Activated CD4-positive, alpha-beta memory T cell treated with anti-CD3 and anti-CD28 coated beads, Interleukin-2, amount 10 ng/mL, durations not matched to agents 7 days and 5 days (primary cell): ENCODE data around the gene GNG10. TPM values are rescaled to one million over a fixed set of nuclear protein-coding genes. Genes with fewer than 3 reads are reported as not detected.
"Not testable (repeated sequence)": the region's sequence is repeated elsewhere in the genome, so short reads cannot be mapped to it uniquely, and the experiment has no call there.

ENCODE experiments used
- CTCF ChIA-PET: fragments of 350-600 bp; sonication (Branson Sonifier 250); formaldehyde crosslinking; loops from one replicate; lab custom pipeline; 2021; ENCODE audit warnings: antibody characterized with exemption, inconsistent platforms; lab: Charles Lee
- POLR2A ChIA-PET: fragments of 350-600 bp; sonication (Branson Sonifier 250); formaldehyde crosslinking; loops from one replicate; lab custom pipeline; 2021; ENCODE audit warnings: antibody characterized with exemption; lab: Charles Lee
- DNase-seq: peaks from one replicate; pipeline ENCODE4 v3.0.0-alpha.2; 2020
- H3K27ac Mint-ChIP-seq: one replicate; pipeline ENCODE4 v1.8.0; 2021; ENCODE audit warnings: mild to moderate bottlenecking, mixed read lengths
- H3K27me3 Mint-ChIP-seq: one replicate; pipeline ENCODE4 v1.8.0; 2021; ENCODE audit warnings: mixed read lengths
- H3K36me3 Mint-ChIP-seq: one replicate; pipeline ENCODE4 v1.8.0; 2021; ENCODE audit warnings: low read depth, mixed read lengths
- H3K4me1 Mint-ChIP-seq: one replicate; pipeline ENCODE4 v1.8.0; 2021; ENCODE audit warnings: mixed read lengths
- H3K4me3 Mint-ChIP-seq: one replicate; pipeline ENCODE4 v1.8.0; 2021; ENCODE audit warnings: mild to moderate bottlenecking, mixed read lengths
- H3K9me3 Mint-ChIP-seq: one replicate; pipeline ENCODE4 v1.8.0; 2021; ENCODE audit warnings: mixed read lengths
- total RNA-seq, 2 experiments: library from RNA; stranded (reverse); gene quantifications; one replicate each; pipeline ENCODE4 v1.2.3, GENCODE V29; 2021

The GNG10 gene
- total RNA-seq, 2 experiments from 2014 or later: 22.2 to 23.8 TPM

DNA sequence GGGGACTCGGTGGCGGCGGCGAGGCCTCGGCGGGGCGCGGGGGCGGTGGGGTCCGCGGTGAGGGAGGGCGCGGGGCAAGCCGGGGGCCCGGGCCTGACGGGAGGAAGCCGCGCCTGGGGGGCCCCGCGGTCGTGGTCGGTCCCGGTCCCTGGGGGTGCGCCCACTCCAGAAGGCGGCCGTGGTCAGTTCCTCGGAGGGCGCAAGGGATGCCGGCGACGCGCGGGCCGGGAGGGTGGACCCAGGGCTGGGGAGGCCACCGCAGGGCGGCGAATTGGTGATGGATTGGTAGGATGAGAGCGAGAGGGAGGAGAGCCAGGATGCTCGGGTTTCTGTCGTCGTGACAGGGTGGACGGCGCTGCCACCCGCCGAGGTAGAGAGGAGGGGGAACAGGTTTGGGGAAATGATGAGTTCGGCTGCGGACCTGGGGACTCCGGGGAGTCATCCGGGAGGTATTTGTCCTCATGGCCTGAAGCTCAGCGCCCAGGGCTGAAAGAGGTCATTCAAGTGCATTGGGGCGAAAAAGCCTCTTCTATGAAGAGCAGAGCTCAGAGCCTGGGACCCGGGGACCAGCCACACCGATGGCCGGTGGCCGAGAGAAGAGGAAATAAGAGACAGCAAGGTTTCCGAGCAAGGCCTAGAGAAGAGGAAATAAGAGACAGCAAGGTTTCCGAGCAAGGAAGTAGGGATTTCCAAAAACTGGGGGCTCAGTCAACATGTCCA is 557 bp downstream of the GNG10 start:
- peak; percentile 44 for DNase-seq
- Mint-ChIP-seq H3K9me3 (no peaks in the 10 kb centered on the region), H3K4me3 (peak overlapping the region; percentile 98), H3K27ac (peak overlapping the region; percentile 85), H3K36me3 (peaks cover 32% of the 10 kb centered on the region), H3K4me1 (peaks cover 29% of the 10 kb centered on the region), H3K27me3 (no peaks in the 10 kb centered on the region)
- ChIA-PET CTCF (interaction anchor here (1.2 kb wide), 1 partner anchor 31 kb away, joined by 4 read pairs; the partner anchor contains the start of gene DNAJC25), POLR2A (interaction anchor here (0.6 to 2.3 kb wide), 10 partner anchors 10 to 1413 kb away, joined by 3 to 35 read pairs (median 4); partner anchors contain the start of genes DNAJC25, INIP and PTBP3)

DNA sequence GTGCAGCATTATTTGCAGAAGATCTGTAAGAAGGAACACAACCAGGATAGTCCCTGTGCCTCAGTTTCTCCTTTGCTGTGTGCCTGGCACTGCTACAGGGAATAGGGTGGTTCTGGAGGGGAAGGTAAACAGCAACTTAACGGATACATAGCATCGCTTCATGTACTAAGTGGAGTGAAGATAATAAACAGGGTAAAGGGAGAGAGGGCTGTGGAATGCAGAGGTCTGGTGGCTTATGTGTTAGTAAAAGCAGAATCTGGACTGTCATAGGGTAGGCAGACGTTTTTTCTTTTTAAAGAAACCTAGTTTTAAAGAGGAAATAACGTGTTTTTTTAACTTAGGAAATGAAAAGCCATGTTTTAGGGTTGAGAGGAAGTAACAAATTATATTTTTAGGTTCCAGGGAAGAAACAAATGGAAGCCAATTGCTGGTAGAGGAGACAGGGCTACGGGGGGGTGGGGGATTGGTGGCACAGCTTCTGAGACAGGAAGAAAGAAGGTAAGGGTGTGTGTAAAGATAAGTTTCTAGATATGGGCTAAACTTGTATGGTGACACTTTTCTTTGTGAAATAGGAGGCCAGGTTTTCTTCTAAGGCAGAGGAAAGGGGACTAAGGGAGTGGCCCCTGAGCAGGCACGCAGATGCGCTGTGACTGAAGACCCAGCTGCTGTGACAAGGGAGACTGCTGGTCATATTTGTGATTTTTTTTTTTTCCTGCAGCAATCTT is 1.3 kb downstream of the GNG10 start:
- Mint-ChIP-seq H3K27ac (peak overlapping the region; percentile 85), H3K9me3 (no peaks in the 10 kb centered on the region), H3K27me3 (no peaks in the 10 kb centered on the region), H3K4me3 (peak overlapping the region; percentile 98), H3K36me3 (peaks cover 39% of the 10 kb centered on the region), H3K4me1 (peaks cover 29% of the 10 kb centered on the region)
- ChIA-PET CTCF (interaction anchor here (1.2 kb wide), 1 partner anchor 31 kb away, joined by 4 read pairs; the partner anchor contains the start of gene DNAJC25), POLR2A (interaction anchor here (0.6 to 2.3 kb wide), 7 partner anchors 11 to 1414 kb away, joined by 3 to 35 read pairs (median 4); partner anchors contain the start of gene DNAJC25)
- peak; percentile 38 for DNase-seq

DNA sequence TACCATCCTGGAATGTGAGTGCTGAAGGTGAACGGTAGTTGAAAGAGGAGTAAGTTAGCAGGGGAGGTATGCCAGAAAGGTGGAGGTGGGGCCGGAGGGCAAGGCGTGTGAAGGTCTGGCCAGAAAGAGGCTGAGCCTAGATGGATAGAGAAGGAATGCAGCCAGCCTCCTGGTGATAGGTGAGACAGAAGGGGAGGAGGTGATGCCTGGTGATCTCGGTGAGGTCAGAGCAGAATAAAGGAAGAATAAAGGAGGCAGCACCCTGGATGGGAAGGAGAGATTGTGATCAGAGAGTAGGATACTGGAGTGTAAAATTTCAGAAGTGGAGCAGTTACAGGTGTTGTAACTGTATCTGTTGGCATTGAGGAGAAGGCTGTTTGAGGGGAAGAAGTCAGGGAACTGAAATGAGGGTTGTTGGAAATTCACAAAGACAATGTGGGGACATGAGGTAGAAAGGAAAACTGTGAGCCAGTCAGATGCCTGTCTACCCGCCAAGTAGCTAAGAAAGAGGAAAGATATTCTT is 2.0 kb downstream of the GNG10 start:
- no peaks in the 10 kb centered on the region for H3K27me3 Mint-ChIP-seq
- no peak for DNase-seq
- peak overlapping the region; percentile 85 for H3K27ac Mint-ChIP-seq
- ChIA-PET POLR2A (interaction anchor here (0.6 to 1.8 kb wide), 3 partner anchors 11 to 469 kb away, joined by 3 to 5 read pairs (median 3); no protein-coding TSS in a partner anchor), CTCF (no interaction called here)
- H3K4me3 Mint-ChIP-seq: peak overlapping the region; percentile 98
- peaks cover 40% of the 10 kb centered on the region for H3K36me3 Mint-ChIP-seq
- no peaks in the 10 kb centered on the region for H3K9me3 Mint-ChIP-seq
- peaks cover 29% of the 10 kb centered on the region for H3K4me1 Mint-ChIP-seq

DNA sequence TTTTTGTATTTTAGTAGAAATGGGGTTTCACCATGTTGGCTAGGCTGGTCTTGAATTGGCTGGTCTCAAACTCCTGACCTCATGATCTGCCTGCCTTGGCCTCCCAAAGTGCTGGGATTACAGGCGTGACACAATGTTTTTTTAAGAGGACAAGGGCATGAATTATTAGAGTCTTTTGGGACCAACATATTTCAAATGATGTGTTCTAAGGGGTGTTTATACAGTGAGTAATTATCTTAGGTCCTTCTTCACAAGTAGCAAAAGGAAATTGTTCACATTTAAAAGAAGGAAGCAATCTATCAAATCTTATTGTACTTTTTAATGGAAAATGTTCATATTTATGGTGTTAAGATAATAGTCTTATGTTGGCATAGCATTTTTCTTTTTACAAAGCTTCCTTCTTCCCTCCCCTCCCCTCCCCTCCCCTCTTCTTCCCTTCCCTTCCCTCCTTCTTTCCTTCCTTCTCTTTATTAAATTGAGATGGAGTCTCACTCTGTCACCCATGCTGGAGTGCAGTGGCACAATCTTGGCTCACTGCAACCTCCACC is 6.7 kb downstream of the GNG10 start:
- ChIA-PET CTCF (no interaction called here), POLR2A (no interaction called here)
- Mint-ChIP-seq H3K4me3 (no peak overlapping the region), H3K36me3 (peaks cover 47% of the 10 kb centered on the region), H3K9me3 (no peaks in the 10 kb centered on the region), H3K4me1 (peaks cover 10% of the 10 kb centered on the region), H3K27me3 (no peaks in the 10 kb centered on the region), H3K27ac (no peak overlapping the region)
- DNase-seq: no peak

DNA sequence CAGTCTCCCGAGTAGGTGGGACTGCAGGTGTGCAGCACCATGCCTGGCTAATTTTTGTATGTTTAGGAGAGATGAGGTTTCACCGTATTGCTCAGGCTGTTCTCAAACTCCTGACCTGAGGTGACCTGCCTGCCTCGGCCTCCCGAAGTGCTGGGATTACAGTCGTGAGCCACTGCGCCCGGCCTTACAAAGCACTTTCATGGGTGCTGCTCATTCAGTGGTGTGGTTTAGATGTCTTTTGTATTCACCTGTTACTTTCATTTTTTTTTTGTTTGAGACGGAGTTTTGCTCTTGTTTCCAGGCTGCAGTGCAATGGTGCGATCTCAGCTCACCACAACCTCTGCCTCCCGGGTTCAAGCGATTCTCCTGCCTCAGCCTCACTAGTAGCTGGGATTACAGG is 7.2 kb downstream of the GNG10 start:
- POLR2A ChIA-PET, H3K27me3 Mint-ChIP-seq, H3K4me3 Mint-ChIP-seq, H3K4me1 Mint-ChIP-seq, DNase-seq, H3K9me3 Mint-ChIP-seq, H3K27ac Mint-ChIP-seq, CTCF ChIA-PET: not testable (repeated sequence)
- peaks cover 42% of the 10 kb centered on the region for H3K36me3 Mint-ChIP-seq

DNA sequence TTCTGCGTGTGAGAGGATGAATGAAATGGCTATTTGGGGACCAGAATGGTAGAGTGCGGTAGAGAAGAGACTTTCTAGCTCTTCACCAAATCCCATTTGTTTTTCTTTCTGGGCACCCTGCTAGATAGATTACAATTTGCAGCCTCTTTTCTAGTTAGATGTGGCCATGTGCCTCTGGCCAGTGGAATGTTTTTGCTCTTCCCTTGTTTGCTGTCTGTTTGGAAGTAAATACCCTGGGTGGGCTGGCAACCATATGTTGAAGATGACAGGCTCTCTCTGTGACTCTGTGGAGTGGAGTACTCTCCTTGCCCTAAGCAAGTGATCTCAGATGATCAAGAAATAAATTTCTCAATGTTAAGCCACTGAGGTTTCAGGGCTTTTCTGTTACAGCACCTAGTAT is 12.9 kb downstream of the GNG10 start:
- no peaks in the 10 kb centered on the region for H3K4me1 Mint-ChIP-seq
- POLR2A ChIA-PET: interaction anchor here (1.3 kb wide), 1 partner anchor 11 kb away, joined by 5 read pairs; no protein-coding TSS in a partner anchor
- CTCF ChIA-PET: no interaction called here
- H3K9me3 Mint-ChIP-seq: no peaks in the 10 kb centered on the region
- no peaks in the 10 kb centered on the region for H3K27me3 Mint-ChIP-seq
- DNase-seq: no peak
- peaks cover 27% of the 10 kb centered on the region for H3K36me3 Mint-ChIP-seq
- no peak overlapping the region for H3K4me3 Mint-ChIP-seq
- H3K27ac Mint-ChIP-seq: no peak overlapping the region

DNA sequence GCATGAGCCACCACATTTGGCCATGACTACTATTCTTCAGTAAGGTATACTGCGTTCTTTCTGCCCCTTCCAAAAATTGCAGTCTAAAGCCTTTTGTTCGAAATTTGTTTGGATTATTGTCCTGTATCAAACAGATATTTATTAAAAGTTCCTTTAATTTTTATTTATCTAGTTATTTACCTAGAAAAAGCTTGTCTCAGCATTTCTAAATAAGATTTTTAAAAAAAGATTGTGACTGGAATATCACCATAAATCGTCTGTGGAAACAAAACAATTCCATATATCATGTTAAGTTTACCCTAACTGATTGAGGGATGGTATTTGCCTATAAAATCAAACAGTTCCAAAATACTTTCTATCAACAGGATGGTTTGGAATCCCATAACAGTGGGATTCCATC is 14.7 kb downstream of the GNG10 start:
- ChIA-PET CTCF (no interaction called here), POLR2A (interaction anchor here (1.3 kb wide), 1 partner anchor 15 kb away, joined by 3 read pairs; the partner anchor contains the start of gene GNG10)
- Mint-ChIP-seq H3K36me3 (peaks cover 21% of the 10 kb centered on the region), H3K9me3 (no peaks in the 10 kb centered on the region), H3K4me1 (no peaks in the 10 kb centered on the region), H3K27me3 (no peaks in the 10 kb centered on the region), H3K4me3 (no peak overlapping the region), H3K27ac (no peak overlapping the region)
- no peak for DNase-seq

DNA sequence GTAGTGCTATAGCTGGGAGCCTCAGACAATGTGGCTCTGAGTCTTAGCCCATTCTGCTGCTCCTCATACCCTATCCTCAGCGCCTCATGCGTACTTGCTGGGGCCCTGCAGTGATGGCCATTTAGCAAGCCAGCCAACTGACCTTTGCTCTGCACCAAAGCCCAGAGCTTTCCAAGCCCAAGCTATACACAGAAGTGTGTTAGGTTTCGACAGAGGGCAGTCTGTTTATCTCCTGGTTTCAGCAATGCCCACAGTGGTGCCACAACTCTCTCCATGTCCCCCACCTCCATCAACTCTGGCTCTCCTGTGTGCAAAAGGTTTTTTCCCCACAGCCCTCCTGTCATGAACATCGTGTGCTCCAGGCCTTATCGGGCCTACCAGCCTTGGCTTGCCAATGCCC is 16.9 kb downstream of the GNG10 start:
- Mint-ChIP-seq H3K27ac (no peak overlapping the region), H3K4me1 (no peaks in the 10 kb centered on the region), H3K4me3 (no peak overlapping the region), H3K9me3 (no peaks in the 10 kb centered on the region), H3K36me3 (peaks cover 20% of the 10 kb centered on the region), H3K27me3 (no peaks in the 10 kb centered on the region)
- POLR2A ChIA-PET: no interaction called here
- CTCF ChIA-PET: no interaction called here
- no peak for DNase-seq

DNA sequence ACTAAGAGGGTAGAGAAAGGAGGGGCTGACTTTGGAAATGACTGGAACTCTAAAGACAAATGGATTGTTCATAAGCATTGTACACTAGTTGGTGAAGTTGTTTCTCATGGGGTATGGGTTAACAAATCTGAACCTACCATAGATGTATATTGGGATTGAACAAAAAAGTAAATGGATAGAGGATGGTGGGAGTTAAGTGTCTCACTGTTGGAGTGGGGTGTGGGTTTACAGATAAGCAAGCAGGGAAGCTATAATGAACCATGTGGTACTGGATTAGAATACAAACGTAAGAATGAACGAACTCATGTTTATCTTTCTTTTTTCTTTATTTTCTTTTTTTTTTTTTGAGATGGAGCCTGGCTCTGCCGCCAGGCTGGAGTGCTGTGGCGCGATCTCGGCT is 17.8 kb downstream of the GNG10 start:
- CTCF ChIA-PET: interaction anchor here (0.6 kb wide), 1 partner anchor 12 kb away, joined by 3 read pairs; no protein-coding TSS in a partner anchor
- no peaks in the 10 kb centered on the region for H3K9me3 Mint-ChIP-seq
- no peak for DNase-seq
- H3K4me3 Mint-ChIP-seq: no peak overlapping the region
- POLR2A ChIA-PET: interaction anchor here (2.0 kb wide), 1 partner anchor 17 kb away, joined by 4 read pairs; no protein-coding TSS in a partner anchor
- no peaks in the 10 kb centered on the region for H3K27me3 Mint-ChIP-seq
- no peaks in the 10 kb centered on the region for H3K4me1 Mint-ChIP-seq
- no peak overlapping the region for H3K27ac Mint-ChIP-seq
- H3K36me3 Mint-ChIP-seq: peaks cover 20% of the 10 kb centered on the region

DNA sequence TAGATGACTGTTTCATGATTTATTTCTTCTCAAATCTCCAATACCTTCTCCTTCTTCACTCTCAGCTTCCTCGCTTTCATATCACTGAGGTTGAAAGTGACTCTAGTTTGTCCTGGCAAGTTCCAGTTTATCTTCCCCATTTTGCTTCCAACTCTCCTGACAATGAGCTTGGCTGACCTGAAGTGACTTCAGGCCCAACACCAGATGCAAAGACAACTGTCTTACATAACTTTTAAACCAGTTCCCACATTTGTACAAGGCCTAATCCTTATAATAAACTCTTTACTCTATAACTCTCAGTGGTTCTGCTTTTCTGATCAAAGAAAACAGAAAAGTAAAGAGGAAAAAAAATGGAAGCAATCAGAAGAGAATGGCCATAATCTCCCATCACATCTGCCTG is 22.0 kb downstream of the GNG10 start:
- ChIA-PET POLR2A (interaction anchor here (1.2 kb wide), 1 partner anchor 51 kb away, joined by 4 read pairs; no protein-coding TSS in a partner anchor), CTCF (no interaction called here)
- Mint-ChIP-seq H3K4me1 (no peaks in the 10 kb centered on the region), H3K27ac (no peak overlapping the region), H3K4me3 (no peak overlapping the region), H3K27me3 (no peaks in the 10 kb centered on the region), H3K9me3 (no peaks in the 10 kb centered on the region), H3K36me3 (peaks cover 6% of the 10 kb centered on the region)
- no peak for DNase-seq

DNA sequence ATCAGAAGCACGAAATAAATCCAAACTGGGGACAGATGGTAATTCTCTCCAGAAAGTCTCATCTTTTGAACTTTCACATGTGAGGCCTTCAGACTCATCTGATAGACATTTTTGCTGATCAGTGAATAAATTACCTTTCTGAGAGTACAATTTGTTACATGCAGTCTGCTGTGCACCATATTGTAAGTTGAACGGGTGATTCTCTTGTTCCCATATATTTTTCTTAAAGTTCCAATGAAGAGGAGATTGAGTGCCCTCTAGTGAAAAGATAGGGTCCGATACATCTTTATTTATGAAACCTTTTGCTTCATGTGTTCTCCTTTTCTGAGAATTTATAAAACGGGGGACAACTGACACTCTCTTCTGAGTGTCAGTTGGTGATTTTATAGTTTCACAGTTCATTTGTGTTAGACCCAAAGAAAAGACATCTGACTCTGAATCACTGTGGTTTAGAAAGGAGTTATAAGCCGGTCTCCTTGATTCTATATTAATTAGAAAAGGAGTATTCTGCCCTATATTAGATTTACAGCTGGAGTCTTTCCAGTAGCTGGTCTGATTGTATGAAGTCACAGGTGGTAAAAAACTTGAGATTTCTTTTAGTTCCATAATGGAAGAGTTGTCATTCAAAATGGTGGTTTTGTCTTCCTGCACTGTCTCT is 30.4 kb downstream of the GNG10 start:
- ChIA-PET CTCF (interaction anchor here (1.4 to 3.6 kb wide), 3 partner anchors 11 to 95 kb away, joined by 3 to 19 read pairs (median 11); no protein-coding TSS in a partner anchor), POLR2A (no interaction called here)
- Mint-ChIP-seq H3K4me3 (no peak overlapping the region), H3K27ac (no peak overlapping the region), H3K9me3 (no peaks in the 10 kb centered on the region), H3K4me1 (no peaks in the 10 kb centered on the region), H3K27me3 (no peaks in the 10 kb centered on the region), H3K36me3 (no peaks in the 10 kb centered on the region)
- DNase-seq: no peak

DNA sequence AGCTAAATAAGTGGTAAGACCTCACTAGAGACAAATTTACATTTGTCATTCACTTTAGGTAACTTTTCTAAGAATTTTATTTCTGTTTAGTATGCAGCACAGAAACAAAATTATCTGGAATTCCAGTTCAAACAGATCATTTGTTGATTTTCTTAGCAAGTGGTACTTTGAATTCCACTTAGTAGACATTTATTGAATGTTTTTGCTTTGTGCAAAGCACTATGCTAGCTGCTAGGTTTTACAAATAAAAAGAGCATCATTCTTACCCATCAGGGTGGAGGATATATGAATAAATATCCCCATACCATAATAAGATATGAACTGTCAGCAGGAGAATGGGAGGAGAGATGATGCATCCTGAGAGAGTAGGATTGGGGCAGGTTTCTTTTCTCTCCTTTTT is 35.4 kb downstream of the GNG10 start:
- CTCF ChIA-PET: no interaction called here
- DNase-seq: no peak
- Mint-ChIP-seq H3K4me3 (no peak overlapping the region), H3K9me3 (no peaks in the 10 kb centered on the region), H3K36me3 (peaks cover 6% of the 10 kb centered on the region), H3K27ac (no peak overlapping the region), H3K27me3 (no peaks in the 10 kb centered on the region), H3K4me1 (peaks cover 5% of the 10 kb centered on the region)
- POLR2A ChIA-PET: no interaction called here
